Fibroblast of pulmonary artery (primary cell): ENCODE measurements around the gene TAF11.

Experiments
- DNase-seq: peaks from one replicate; pipeline ENCODE4 v3.0.0-alpha.2; 2010; ENCODE audit warnings: low read depth
- H3K4me3 ChIP-seq: replicated peaks from 2 replicates; pipeline ENCODE4 v1.5.1; 2011; ENCODE audit warnings: low read depth, mild to moderate bottlenecking, control low read depth, low read length, moderate library complexity
- TF ChIP-seq, protein P1 (sequence below): IDR thresholded peaks from 2 replicates; pipeline ENCODE4 v1.5.1; 2011; ENCODE audit warnings: mild to moderate bottlenecking, control low read depth, low read length, inconsistent platforms; ENCODE audit errors: missing control alignments

Gene TAF11

DNA sequence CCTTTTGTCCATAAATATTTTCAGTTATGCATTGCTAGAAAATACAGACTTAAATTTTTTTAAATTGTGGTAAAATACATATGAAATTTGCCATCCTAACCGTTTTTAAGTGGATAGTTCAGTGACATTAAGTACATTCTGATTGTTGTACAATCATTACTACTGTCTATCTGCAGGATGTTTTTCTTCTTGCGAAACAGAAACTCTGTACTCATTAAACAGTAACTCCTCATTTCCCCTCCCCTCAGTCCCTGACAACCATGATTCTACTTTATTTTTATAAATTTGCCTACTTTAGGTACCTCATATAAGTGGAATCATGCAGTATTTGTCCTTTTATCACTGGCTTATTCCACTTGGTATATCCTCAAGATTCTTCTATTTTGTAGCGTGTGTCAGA lies 21.3 kb downstream of the TAF11 start:
- DNase-seq: no peak

DNA sequence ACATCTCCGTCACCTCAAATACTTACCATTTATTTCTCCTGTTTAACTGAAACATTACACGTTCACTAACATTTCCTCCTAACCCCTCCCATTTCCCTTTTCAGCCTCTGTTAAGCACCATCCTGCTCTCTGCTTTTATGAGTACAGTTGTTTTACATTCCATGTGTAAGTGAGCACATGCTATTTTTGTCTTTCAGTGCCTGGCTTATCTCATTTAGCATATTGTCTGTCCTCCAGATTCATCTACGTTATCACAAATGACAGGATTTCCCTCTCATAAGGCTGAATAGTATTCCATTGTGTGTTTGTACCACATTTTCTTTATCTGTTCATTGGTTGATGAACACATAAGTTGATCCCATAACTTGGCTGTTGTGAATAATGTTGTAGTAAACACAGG lies 22.7 kb downstream of the TAF11 start:
- TF ChIP-seq, protein P1, sequence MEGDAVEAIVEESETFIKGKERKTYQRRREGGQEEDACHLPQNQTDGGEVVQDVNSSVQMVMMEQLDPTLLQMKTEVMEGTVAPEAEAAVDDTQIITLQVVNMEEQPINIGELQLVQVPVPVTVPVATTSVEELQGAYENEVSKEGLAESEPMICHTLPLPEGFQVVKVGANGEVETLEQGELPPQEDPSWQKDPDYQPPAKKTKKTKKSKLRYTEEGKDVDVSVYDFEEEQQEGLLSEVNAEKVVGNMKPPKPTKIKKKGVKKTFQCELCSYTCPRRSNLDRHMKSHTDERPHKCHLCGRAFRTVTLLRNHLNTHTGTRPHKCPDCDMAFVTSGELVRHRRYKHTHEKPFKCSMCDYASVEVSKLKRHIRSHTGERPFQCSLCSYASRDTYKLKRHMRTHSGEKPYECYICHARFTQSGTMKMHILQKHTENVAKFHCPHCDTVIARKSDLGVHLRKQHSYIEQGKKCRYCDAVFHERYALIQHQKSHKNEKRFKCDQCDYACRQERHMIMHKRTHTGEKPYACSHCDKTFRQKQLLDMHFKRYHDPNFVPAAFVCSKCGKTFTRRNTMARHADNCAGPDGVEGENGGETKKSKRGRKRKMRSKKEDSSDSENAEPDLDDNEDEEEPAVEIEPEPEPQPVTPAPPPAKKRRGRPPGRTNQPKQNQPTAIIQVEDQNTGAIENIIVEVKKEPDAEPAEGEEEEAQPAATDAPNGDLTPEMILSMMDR: no peak
- H3K4me3 ChIP-seq: no peak overlapping the region
- peak; percentile 60 for DNase-seq

More for the DNA sequence above, 21.3 kb downstream of the TAF11 start:
- TF ChIP-seq, protein P1: no peak
- no peak overlapping the region for H3K4me3 ChIP-seq

DNA sequence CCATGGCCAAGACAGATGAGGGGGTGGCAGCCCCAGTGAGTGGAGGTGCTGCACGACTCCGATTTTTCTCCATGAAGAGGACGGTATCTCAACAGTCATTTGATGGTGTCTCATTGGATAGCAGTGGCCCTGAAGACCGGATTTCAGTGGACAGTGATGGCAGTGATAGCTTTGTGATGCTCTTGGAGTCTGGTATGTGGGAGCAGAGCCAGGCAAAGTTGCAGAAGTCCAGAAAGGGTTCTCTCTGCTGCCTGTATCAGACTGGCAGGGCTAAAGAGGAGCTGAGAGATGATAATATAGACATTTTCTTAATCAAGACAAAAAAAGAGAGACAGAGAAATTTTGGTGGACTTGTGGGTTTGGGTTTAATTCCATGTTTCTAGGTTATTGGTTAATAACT lies 23.8 kb downstream of the TAF11 start:
- H3K4me3 ChIP-seq: no peak overlapping the region
- no peak for DNase-seq
- TF ChIP-seq, protein P1: no peak

DNA sequence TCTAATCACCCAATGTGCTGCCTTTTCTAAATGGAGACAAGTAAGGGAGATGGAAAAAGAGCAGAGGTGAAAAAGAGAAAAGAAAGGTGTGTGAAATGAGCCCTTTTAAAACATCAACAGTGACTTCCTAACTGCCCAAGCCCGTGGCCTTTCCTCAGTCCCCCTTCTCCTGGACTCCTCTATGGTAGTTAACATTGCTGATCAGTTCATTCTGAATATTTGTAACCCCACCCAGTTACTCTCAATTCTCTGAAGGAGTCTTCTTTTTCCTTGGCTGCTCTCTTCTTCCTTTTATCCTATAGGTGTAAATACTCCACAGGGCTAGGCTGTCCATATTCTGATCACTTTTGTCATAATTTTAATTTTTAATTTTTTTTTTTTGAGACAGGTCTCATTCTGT lies 27.1 kb downstream of the TAF11 start:
- TF ChIP-seq, protein P1: no peak
- no peak for DNase-seq
- no peak overlapping the region for H3K4me3 ChIP-seq

- no peak overlapping the region for H3K4me3 ChIP-seq
- TF ChIP-seq, protein P1: no peak
- DNase-seq: no peak
Measured at GRCh38 chr6:34859951-34860350, 27.9 kb downstream of the TAF11 start.

- no peak overlapping the region for H3K4me3 ChIP-seq
- TF ChIP-seq, protein P1: no peak
- DNase-seq: no peak
Measured at GRCh38 chr6:34858681-34859080, 29.2 kb downstream of the TAF11 start.

DNA sequence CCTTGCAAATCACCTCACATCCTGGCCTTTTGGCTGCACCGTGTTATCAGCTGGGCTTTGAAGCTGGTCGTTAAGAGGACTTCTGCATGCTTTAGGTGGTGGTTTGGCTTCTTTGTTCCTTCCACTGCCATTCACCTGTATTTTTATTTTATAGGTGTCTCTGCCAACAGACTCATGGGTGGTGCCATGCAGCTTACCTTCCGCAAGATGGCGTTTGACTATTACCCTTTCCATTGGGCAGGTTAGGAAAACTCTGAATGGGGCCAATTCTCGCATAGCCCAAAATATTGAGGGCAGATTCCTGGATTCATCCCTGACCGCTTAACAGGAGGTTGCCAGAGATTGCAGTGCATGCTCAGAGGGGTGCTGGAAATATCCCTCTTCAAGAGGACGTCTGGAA lies 32.4 kb downstream of the TAF11 start:
- TF ChIP-seq, protein P1: peak; percentile 20
- no peak for DNase-seq
- H3K4me3 ChIP-seq: no peak overlapping the region
